ENCODE measurements around the gene DUSP1. TPM values are rescaled to one million over a fixed set of nuclear protein-coding genes. Genes with fewer than 3 reads are reported as not detected.

Gene DUSP1
- total RNA-seq, 2 experiments from 2014 or later = 5.3 to 7.0 TPM

GRCh38 chr5:172726966-172727365 is 44.0 kb downstream of the DUSP1 start:
- POLR2A ChIA-PET = interaction anchor here (0.7 kb wide), 1 partner anchor 581 kb away, joined by 3 read pairs; no protein-coding TSS in a partner anchor
- H3K9me2 ChIP-seq (ENCODE audit: insufficient read depth, low read length) = no peaks in the 10 kb centered on the region
- TF ChIP-seq, protein P1, sequence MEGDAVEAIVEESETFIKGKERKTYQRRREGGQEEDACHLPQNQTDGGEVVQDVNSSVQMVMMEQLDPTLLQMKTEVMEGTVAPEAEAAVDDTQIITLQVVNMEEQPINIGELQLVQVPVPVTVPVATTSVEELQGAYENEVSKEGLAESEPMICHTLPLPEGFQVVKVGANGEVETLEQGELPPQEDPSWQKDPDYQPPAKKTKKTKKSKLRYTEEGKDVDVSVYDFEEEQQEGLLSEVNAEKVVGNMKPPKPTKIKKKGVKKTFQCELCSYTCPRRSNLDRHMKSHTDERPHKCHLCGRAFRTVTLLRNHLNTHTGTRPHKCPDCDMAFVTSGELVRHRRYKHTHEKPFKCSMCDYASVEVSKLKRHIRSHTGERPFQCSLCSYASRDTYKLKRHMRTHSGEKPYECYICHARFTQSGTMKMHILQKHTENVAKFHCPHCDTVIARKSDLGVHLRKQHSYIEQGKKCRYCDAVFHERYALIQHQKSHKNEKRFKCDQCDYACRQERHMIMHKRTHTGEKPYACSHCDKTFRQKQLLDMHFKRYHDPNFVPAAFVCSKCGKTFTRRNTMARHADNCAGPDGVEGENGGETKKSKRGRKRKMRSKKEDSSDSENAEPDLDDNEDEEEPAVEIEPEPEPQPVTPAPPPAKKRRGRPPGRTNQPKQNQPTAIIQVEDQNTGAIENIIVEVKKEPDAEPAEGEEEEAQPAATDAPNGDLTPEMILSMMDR (conservative IDR thresholded peaks at IDR 0.05; ENCODE audit: low read length) = no peak
- TF ChIP-seq EZH2phosphoT487 (IDR thresholded peaks at IDR 0.05; ENCODE audit: borderline replicate concordance, low read depth, low read length) = no peak

GRCh38 chr5:172725785-172726184 is 45.2 kb downstream of the DUSP1 start:
- no peak for TF ChIP-seq EZH2phosphoT487 (IDR thresholded peaks at IDR 0.05; ENCODE audit: borderline replicate concordance, low read depth, low read length)
- TF ChIP-seq, protein P1 (conservative IDR thresholded peaks at IDR 0.05; ENCODE audit: low read length) = no peak
- no peaks in the 10 kb centered on the region for H3K9me3 ChIP-seq (ENCODE audit: low read length)
- H3K4me1 ChIP-seq (ENCODE audit: insufficient read depth, low read length, poor library complexity, severe bottlenecking) = no peaks in the 10 kb centered on the region
- no peak for DNase-seq (ENCODE audit: low spot score)
- H3K36me3 ChIP-seq (ENCODE audit: insufficient read depth, low read length) = no peaks in the 10 kb centered on the region
- no peak overlapping the region for H2AFZ ChIP-seq (ENCODE audit: low read length)
- no TSS peak for BruUV-seq (replicated peaks)
- H3K4me2 ChIP-seq (ENCODE audit: low read length) = no peak overlapping the region
- ChIA-PET CTCF (ENCODE audit: unreplicated experiment) (no interaction called here), POLR2A (no interaction called here)
- H3K4me3 ChIP-seq (ENCODE audit: low read depth, low read length, poor library complexity, severe bottlenecking) = no peak overlapping the region
- H4K20me1 ChIP-seq (ENCODE audit: insufficient read depth, low read length) = no peaks in the 10 kb centered on the region
- no peak overlapping the region for H3K27ac ChIP-seq (ENCODE audit: low read depth, low read length, poor library complexity, severe bottlenecking)
- intact Hi-C loops (cut with micrococcal nuclease; ENCODE audit: unreplicated experiment) = no loop called here
- H3K9me2 ChIP-seq (ENCODE audit: insufficient read depth, low read length) = no peaks in the 10 kb centered on the region
- H3K79me2 ChIP-seq (ENCODE audit: insufficient read depth, low read depth, low read length) = no peaks in the 10 kb centered on the region

More at GRCh38 chr5:172726966-172727365, 44.0 kb downstream of the DUSP1 start:
- no peak overlapping the region for H3K27ac ChIP-seq (ENCODE audit: low read depth, low read length, poor library complexity, severe bottlenecking)
- no peaks in the 10 kb centered on the region for H3K4me1 ChIP-seq (ENCODE audit: insufficient read depth, low read length, poor library complexity, severe bottlenecking)
- H3K79me2 ChIP-seq (ENCODE audit: insufficient read depth, low read depth, low read length) = no peaks in the 10 kb centered on the region
- no TSS peak for BruUV-seq (replicated peaks)
- no peak overlapping the region for H3K4me3 ChIP-seq (ENCODE audit: low read depth, low read length, poor library complexity, severe bottlenecking)
- H3K4me2 ChIP-seq (ENCODE audit: low read length) = no peak overlapping the region
- CTCF ChIA-PET (ENCODE audit: unreplicated experiment) = interaction anchor here (0.9 kb wide), 1 partner anchor 85 kb away, joined by 3 read pairs; no protein-coding TSS in a partner anchor
- H3K36me3 ChIP-seq (ENCODE audit: insufficient read depth, low read length) = no peaks in the 10 kb centered on the region
- no peak for DNase-seq (ENCODE audit: low spot score)
- H2AFZ ChIP-seq (ENCODE audit: low read length) = no peak overlapping the region
- no peaks in the 10 kb centered on the region for H3K9me3 ChIP-seq (ENCODE audit: low read length)
- no peaks in the 10 kb centered on the region for H4K20me1 ChIP-seq (ENCODE audit: insufficient read depth, low read length)
- intact Hi-C loops (cut with micrococcal nuclease; ENCODE audit: unreplicated experiment) = no loop called here

DNA sequence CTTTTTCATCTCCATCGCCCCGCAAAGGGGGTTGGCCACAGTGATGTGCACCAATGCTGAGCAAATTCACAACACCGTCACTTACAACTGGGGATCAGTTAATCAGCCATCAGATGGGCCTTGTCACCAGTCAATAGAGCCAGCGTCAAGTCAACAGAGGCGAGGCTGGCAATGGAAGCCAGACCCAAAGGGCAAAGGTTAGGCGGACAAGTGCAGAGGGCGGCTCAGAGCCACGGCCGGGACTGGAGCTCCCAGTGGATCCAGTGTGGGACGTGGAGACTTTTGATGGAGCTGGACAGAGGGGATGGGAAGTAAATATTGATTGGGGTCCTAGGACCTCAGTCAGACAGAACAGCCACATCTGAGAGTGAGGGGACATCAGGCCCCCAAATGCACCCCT is 45.7 kb downstream of the DUSP1 start:
- no peaks in the 10 kb centered on the region for H3K9me2 ChIP-seq (ENCODE audit: insufficient read depth, low read length)
- no TSS peak for BruUV-seq (replicated peaks)
- H3K9me3 ChIP-seq (ENCODE audit: low read length) = no peaks in the 10 kb centered on the region
- H3K27ac ChIP-seq (ENCODE audit: low read depth, low read length, poor library complexity, severe bottlenecking) = no peak overlapping the region
- TF ChIP-seq, protein P1 (conservative IDR thresholded peaks at IDR 0.05; ENCODE audit: low read length) = no peak
- ChIA-PET CTCF (ENCODE audit: unreplicated experiment) (interaction anchor here (0.6 kb wide), 1 partner anchor 10 kb away, joined by 3 read pairs; no protein-coding TSS in a partner anchor), POLR2A (no interaction called here)
- H3K4me3 ChIP-seq (ENCODE audit: low read depth, low read length, poor library complexity, severe bottlenecking) = no peak overlapping the region
- no peak overlapping the region for H3K4me2 ChIP-seq (ENCODE audit: low read length)
- H3K36me3 ChIP-seq (ENCODE audit: insufficient read depth, low read length) = no peaks in the 10 kb centered on the region
- no peaks in the 10 kb centered on the region for H3K79me2 ChIP-seq (ENCODE audit: insufficient read depth, low read depth, low read length)
- H4K20me1 ChIP-seq (ENCODE audit: insufficient read depth, low read length) = no peaks in the 10 kb centered on the region
- H2AFZ ChIP-seq (ENCODE audit: low read length) = no peak overlapping the region
- intact Hi-C loops (cut with micrococcal nuclease; ENCODE audit: unreplicated experiment) = no loop called here
- DNase-seq (ENCODE audit: low spot score) = no peak
- no peaks in the 10 kb centered on the region for H3K4me1 ChIP-seq (ENCODE audit: insufficient read depth, low read length, poor library complexity, severe bottlenecking)
